GM18951 (cell line): ENCODE measurements around the gene DNAH11.

Experiments
- POLR2A ChIP-seq: IDR thresholded peaks from 4 replicates; pipeline ENCODE4 v1.6.1; 2011; ENCODE audit warnings: mild to moderate bottlenecking; ENCODE audit not compliant: insufficient read length, insufficient read depth; ENCODE audit errors: extremely low read depth
- in situ Hi-C: fragments of 300-500 bp; cut with MboI; formaldehyde crosslinking; loops from one replicate; pipeline ENCODE4 v1.12.0; 2022; ENCODE audit warnings: low sequenced_read_pairs, mixed read lengths, inconsistent platforms; ENCODE audit not compliant: unreplicated experiment

Gene DNAH11

DNA sequence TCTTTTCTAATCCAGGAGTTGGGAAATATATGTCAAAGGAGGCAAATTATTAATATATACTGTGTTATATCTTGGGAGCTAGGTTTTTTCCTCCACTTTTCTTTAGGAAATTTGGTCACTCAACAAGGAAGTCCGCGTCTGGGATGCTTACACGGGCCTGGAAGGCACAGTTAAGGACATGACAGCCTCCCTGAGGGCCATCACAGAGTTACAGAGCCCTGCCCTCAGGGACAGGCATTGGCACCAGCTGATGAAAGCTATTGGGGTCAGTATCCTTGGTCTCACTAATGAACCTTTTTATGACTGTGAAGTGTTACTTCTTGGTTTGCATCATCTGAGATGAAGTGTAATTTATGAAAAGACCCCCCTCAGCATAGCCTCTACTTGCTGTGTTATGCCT, 74.7 kb downstream of the DNAH11 start:
- in situ Hi-C loops = no loop called here
- TF ChIP-seq POLR2A = no peak

DNA sequence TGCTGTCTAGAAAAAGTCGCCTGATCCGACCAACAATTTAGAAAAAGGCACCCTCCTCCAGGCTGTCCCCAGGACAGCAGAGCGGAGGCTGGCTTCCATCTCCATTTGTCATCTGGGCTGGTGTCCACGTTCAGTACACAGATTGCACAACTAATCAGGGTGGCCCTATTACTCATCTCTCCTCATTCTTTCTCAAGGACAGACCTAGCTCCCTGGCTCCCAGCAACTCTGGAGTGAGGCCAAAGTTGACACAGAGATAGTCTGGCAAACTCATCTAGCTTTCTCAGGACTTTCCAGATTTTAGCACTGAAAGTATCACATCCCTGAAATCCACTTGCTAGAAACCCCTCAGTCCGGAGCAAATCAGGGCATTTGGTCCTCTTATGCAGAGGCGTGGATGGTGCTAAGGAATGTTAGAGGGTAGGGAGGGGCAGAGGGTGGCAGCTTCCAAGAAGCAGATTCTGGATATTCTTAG, 75.1 kb downstream of the DNAH11 start:
- no peak for TF ChIP-seq POLR2A
- in situ Hi-C loops = no loop called here

DNA sequence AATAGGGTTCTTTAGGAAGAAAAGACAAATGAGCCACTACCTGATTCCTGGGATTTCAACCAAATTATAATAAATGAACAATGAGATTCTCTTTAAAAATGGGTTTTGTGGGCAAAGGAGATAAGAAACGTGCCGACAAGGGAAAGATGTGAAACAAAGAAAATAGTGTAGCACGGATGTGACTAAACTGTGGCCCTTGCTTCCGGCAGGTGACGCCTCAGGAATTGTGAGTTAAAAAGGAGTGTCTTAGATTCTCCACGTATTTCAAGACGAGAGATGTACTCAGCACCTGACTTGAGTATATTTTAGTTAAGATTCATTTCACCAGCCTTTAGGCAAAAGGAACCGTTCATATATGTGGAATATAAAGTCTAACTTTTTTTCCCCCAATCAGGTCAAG, 75.9 kb downstream of the DNAH11 start:
- in situ Hi-C loops = no loop called here
- no peak for TF ChIP-seq POLR2A

DNA sequence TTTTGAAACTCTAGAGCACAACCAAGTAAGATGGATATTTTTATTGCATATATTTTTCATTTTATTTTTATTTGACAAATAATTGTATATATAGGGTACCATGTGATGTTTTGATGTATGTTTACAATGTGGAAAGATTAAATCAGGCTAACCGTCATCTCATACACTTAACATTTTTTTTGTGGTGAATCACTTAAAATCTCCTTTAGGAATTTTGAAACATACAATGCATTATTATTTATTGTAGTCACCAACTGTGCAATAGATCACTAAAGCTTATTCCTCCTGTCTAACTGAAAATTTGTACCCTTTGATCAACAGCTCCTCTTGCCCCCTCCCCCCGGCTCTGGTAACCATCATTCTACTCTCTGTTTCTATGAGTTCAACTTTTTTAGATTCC, 77.2 kb downstream of the DNAH11 start:
- no peak for TF ChIP-seq POLR2A
- in situ Hi-C loops = no loop called here

GRCh38 chr7:21624320-21624719, 81.5 kb downstream of the DNAH11 start:
- TF ChIP-seq POLR2A = no peak
- in situ Hi-C loops = no loop called here

DNA sequence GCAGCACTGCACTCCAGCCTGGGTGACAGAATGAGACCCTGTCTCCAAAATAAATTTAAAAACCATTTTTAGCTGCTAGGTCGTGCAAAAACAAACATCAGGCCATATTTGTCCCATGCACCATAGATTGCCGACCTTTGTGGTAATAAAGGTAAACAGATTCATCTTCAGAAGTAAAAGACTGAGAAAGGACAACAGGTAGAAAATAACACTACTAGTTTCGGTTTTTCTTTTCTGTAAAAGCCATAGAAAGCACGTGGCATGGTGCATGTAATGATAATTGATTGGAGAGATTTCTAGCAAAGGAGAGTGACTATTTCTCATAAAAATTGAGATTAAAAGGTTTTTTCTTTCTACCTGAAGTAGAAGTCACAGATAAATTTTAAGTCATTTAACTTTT, 93.9 kb downstream of the DNAH11 start:
- no peak for TF ChIP-seq POLR2A
- in situ Hi-C loops = no loop called here

- no peak for TF ChIP-seq POLR2A
- in situ Hi-C loops = no loop called here
These were observed 96.5 kb downstream of the DNAH11 start for GRCh38 chr7:21639206-21639868.

DNA sequence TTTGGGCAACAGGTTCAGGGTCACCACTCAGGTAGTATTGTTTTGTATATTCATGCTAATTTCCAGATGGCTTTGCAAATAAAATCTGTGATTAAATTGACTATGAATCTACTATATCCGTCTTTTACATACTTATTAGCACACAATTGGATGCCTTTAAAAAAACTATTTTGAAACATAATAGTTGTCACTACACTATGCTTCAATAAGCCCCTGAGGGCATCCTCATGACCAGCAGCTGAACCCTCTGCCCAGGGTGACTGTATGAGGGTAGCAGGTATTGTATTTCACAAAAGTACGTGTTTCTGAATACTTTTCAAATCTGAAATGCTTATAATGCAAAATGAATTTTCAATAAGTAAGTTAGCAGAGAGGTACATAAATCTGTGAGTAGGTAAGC, 97.3 kb downstream of the DNAH11 start:
- no peak for TF ChIP-seq POLR2A
- in situ Hi-C loops = no loop called here

GRCh38 chr7:21641546-21641945, 98.7 kb downstream of the DNAH11 start:
- TF ChIP-seq POLR2A = no peak
- in situ Hi-C loops = no loop called here

DNA sequence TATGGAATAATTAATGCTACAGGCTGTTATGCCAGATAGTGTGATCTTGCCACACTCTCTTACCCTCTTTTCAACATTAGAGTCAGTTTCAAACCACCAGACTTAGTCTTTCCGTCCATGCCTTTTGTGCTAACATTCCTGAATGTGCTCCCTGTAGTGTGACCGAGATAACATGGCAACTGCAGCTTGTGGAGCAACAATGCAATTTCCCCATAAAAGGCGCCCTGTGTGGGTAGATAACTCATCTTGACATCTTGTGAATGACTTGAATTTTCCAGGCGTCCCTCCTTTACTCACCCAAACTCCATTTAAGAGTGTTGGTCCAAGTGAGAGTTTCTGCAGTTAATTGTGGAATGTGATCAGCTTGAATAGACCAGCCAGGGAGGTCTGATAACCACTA, 99.6 kb downstream of the DNAH11 start:
- TF ChIP-seq POLR2A = no peak
- in situ Hi-C loops = no loop called here

- in situ Hi-C loops = no loop called here
- no peak for TF ChIP-seq POLR2A
These were observed 108.9 kb downstream of the DNAH11 start for GRCh38 chr7:21651697-21652096.

GRCh38 chr7:21653623-21654022, 110.8 kb downstream of the DNAH11 start:
- in situ Hi-C loops = no loop called here
- no peak for TF ChIP-seq POLR2A

DNA sequence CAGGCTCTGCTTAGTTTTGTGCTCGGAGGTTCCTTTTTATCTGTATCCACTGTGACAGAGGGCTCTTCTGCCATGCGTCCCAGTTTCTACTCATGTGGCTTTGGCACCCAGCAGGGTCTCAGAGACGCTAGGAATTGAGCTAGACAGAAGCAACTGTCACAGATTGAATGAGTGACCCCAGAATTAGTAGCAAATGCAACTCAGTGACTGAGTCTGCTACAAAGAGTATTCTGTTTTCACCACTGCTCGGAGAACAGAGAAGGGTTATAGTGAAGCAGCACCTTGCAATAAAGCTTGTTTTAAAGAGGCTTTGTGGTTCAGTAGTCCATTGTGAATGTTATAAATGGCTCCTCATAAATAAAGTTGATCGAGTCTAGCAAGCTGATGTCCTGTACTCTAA, 113.2 kb downstream of the DNAH11 start:
- in situ Hi-C loops = no loop called here
- no peak for TF ChIP-seq POLR2A

DNA sequence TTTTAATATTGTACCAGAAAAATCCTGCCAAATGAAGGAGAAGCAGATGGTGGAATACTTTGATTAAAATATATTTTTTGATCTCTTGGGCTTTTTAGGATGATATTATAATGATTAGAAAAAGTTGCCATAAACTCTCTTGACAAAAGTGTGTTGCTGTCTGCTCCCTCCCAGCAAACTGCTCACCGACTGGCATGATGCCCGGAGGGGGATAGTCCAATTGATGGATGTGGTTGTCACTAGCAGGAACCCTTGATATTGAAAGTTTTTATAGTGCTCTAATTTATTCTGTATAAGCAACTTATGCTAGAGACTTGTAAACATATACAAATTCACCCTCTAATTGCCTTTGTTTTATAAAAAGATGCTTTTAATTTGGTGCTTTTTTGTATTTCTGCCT, 114.0 kb downstream of the DNAH11 start:
- TF ChIP-seq POLR2A = no peak
- in situ Hi-C loops = no loop called here

- in situ Hi-C loops = no loop called here
- no peak for TF ChIP-seq POLR2A
These were observed 127.7 kb downstream of the DNAH11 start for GRCh38 chr7:21670496-21670895.
